Astrocyte (in vitro differentiated cells and primary cell): ENCODE results near the gene FAM107B. TPM values are rescaled to one million over a fixed set of nuclear protein-coding genes. Genes with fewer than 3 reads are reported as not detected.

Source experiments
- DNase-seq: peaks from one replicate; pipeline ENCODE4 v3.0.0-alpha.2; 2010; ENCODE audit warnings: low read depth
- FAIRE-seq: peaks from 2 replicates; lab custom pipeline; 2011; peaks lifted over from hg19 to GRCh38; lab: Jason Lieb, UNC
- H2AFZ ChIP-seq: 2 replicates; pipeline ENCODE4 v1.6.0; 2012; ENCODE audit warnings: low read depth, low read length, inconsistent platforms
- H3K27ac ChIP-seq: 2 replicates; pipeline ENCODE4 v1.5.1; 2011; ENCODE audit warnings: low read depth, low read length, inconsistent platforms
- H3K27me3 ChIP-seq: 2 replicates; pipeline ENCODE4 v1.6.0; 2011; ENCODE audit warnings: low read length, inconsistent platforms; ENCODE audit not compliant: insufficient read depth
- H3K36me3 ChIP-seq: 2 replicates; pipeline ENCODE4 v1.5.1; 2011; ENCODE audit warnings: low read length, inconsistent platforms; ENCODE audit not compliant: insufficient read depth
- H3K4me1 ChIP-seq: 2 replicates; pipeline ENCODE4 v1.5.1; 2011; ENCODE audit warnings: low read length, inconsistent platforms; ENCODE audit not compliant: insufficient read depth
- H3K4me2 ChIP-seq: 2 replicates; pipeline ENCODE4 v1.6.0; 2012; ENCODE audit warnings: low read length, inconsistent platforms
- H3K4me3 ChIP-seq: 2 replicates; pipeline ENCODE4 v1.5.1; 2011; ENCODE audit warnings: low read depth, mild to moderate bottlenecking, low read length, inconsistent platforms; ENCODE audit not compliant: insufficient read depth
- H3K79me2 ChIP-seq: 2 replicates; pipeline ENCODE4 v1.6.0; 2012; ENCODE audit warnings: mild to moderate bottlenecking, low read length, inconsistent platforms; ENCODE audit not compliant: insufficient read depth
- H3K9ac ChIP-seq: 2 replicates; pipeline ENCODE4 v1.6.0; 2012; ENCODE audit warnings: mild to moderate bottlenecking, low read length, inconsistent platforms
- H3K9me3 ChIP-seq: 2 replicates; pipeline ENCODE4 v1.5.1; 2012; ENCODE audit warnings: low read depth, mild to moderate bottlenecking, low read length, inconsistent platforms; ENCODE audit not compliant: insufficient read depth
- H4K20me1 ChIP-seq: 2 replicates; pipeline ENCODE4 v1.6.0; 2012; ENCODE audit warnings: low read length, inconsistent platforms; ENCODE audit not compliant: insufficient read depth
- H3K27ac Mint-ChIP-seq: one replicate; pipeline ENCODE4 v1.8.0; 2021; ENCODE audit warnings: mild to moderate bottlenecking, mixed read lengths; ENCODE audit not compliant: unreplicated experiment
- H3K27me3 Mint-ChIP-seq: one replicate; pipeline ENCODE4 v1.8.0; 2021; ENCODE audit warnings: low read depth, mixed read lengths; ENCODE audit not compliant: unreplicated experiment
- H3K36me3 Mint-ChIP-seq: one replicate; pipeline ENCODE4 v1.8.0; 2021; ENCODE audit warnings: low read depth, mixed read lengths; ENCODE audit not compliant: unreplicated experiment
- H3K4me1 Mint-ChIP-seq: one replicate; pipeline ENCODE4 v1.8.0; 2021; ENCODE audit warnings: low read depth, mixed read lengths; ENCODE audit not compliant: unreplicated experiment
- H3K4me3 Mint-ChIP-seq: one replicate; pipeline ENCODE4 v1.8.0; 2021; ENCODE audit warnings: mild to moderate bottlenecking, moderate library complexity, mixed read lengths; ENCODE audit not compliant: unreplicated experiment
- H3K9me3 Mint-ChIP-seq: one replicate; pipeline ENCODE4 v1.8.0; 2021; ENCODE audit warnings: mild to moderate bottlenecking, mixed read lengths; ENCODE audit not compliant: unreplicated experiment
- EZH2 ChIP-seq: IDR thresholded peaks from 2 replicates; pipeline ENCODE4 v1.6.1; 2012; ENCODE audit warnings: mild to moderate bottlenecking, low read length, inconsistent platforms; ENCODE audit not compliant: insufficient read depth
- total RNA-seq: library from RNA; stranded (reverse); gene quantifications from 2 replicates; pipeline ENCODE4 v1.2.1, GENCODE V29; 2021
- TF ChIP-seq, protein P1 (sequence below): IDR thresholded peaks from 2 replicates; pipeline ENCODE4 v1.5.1; 2011; ENCODE audit warnings: low read depth, mild to moderate bottlenecking, inconsistent platforms, low read length, moderate library complexity; ENCODE audit not compliant: insufficient read depth

Gene FAM107B
- total RNA-seq, 1 donor from 2014 or later: 36.0 TPM

DNA sequence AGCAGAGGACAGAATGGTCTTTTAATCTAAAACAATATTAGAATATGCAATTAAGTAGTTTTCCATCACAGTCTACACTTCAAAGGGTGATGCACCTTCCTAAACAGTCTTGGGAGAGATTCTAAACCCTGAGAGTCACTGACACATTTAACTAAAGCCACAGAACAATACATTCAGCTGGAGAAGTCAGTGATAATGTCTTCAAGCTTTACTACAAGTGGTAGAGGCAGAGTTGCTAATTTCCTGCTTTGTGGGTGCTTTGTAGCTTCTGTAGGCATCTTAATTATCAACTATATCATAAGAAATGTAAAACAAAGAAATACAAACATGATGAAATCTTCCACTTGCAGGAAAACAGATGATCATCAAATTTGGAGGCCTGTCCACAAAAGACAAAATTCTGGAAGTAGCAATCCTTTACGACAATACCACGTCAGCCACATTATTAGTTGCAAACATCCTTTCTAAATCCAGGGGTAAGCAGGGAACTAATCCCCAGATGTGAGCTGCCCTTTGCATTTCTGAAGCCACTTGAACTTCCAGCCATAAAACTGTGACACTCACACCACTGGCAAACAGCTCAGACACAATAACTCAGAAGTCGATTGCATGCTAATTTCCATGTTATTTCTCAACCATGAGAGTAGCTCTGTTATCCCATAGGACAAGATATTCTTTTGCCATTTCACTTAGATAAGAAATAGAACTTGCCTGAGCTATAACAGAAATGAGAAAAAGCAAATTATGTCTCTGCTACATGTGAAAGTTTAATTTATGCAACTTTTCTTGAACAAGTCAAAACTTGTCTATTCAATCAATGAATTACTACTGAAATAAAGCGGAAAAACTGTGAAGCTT, 212.2 kb downstream of the FAM107B start:
- H3K9me3 Mint-ChIP-seq: peaks cover 6% of the 10 kb centered on the region
- H3K27me3 Mint-ChIP-seq: no peaks in the 10 kb centered on the region
- no peaks in the 10 kb centered on the region for H3K9me3 ChIP-seq
- TF ChIP-seq, protein P1, sequence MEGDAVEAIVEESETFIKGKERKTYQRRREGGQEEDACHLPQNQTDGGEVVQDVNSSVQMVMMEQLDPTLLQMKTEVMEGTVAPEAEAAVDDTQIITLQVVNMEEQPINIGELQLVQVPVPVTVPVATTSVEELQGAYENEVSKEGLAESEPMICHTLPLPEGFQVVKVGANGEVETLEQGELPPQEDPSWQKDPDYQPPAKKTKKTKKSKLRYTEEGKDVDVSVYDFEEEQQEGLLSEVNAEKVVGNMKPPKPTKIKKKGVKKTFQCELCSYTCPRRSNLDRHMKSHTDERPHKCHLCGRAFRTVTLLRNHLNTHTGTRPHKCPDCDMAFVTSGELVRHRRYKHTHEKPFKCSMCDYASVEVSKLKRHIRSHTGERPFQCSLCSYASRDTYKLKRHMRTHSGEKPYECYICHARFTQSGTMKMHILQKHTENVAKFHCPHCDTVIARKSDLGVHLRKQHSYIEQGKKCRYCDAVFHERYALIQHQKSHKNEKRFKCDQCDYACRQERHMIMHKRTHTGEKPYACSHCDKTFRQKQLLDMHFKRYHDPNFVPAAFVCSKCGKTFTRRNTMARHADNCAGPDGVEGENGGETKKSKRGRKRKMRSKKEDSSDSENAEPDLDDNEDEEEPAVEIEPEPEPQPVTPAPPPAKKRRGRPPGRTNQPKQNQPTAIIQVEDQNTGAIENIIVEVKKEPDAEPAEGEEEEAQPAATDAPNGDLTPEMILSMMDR: no peak
- TF ChIP-seq EZH2: no peak
- no peak overlapping the region for H3K4me2 ChIP-seq
- no peaks in the 10 kb centered on the region for H3K27me3 ChIP-seq
- H3K36me3 Mint-ChIP-seq: peaks cover 16% of the 10 kb centered on the region
- H3K4me1 ChIP-seq: no peaks in the 10 kb centered on the region
- no peak overlapping the region for H3K4me3 Mint-ChIP-seq
- peaks cover 9% of the 10 kb centered on the region for H3K4me1 Mint-ChIP-seq
- peaks cover 18% of the 10 kb centered on the region for H4K20me1 ChIP-seq
- H3K9ac ChIP-seq: no peak overlapping the region
- DNase-seq (no peak), FAIRE-seq (no peak)
- H3K4me3 ChIP-seq: no peak overlapping the region
- peaks cover 46% of the 10 kb centered on the region for H3K79me2 ChIP-seq
- no peak overlapping the region for H3K27ac Mint-ChIP-seq
- H2AFZ ChIP-seq: no peak overlapping the region
- H3K36me3 ChIP-seq: no peaks in the 10 kb centered on the region
- H3K27ac ChIP-seq: no peak overlapping the region

DNA sequence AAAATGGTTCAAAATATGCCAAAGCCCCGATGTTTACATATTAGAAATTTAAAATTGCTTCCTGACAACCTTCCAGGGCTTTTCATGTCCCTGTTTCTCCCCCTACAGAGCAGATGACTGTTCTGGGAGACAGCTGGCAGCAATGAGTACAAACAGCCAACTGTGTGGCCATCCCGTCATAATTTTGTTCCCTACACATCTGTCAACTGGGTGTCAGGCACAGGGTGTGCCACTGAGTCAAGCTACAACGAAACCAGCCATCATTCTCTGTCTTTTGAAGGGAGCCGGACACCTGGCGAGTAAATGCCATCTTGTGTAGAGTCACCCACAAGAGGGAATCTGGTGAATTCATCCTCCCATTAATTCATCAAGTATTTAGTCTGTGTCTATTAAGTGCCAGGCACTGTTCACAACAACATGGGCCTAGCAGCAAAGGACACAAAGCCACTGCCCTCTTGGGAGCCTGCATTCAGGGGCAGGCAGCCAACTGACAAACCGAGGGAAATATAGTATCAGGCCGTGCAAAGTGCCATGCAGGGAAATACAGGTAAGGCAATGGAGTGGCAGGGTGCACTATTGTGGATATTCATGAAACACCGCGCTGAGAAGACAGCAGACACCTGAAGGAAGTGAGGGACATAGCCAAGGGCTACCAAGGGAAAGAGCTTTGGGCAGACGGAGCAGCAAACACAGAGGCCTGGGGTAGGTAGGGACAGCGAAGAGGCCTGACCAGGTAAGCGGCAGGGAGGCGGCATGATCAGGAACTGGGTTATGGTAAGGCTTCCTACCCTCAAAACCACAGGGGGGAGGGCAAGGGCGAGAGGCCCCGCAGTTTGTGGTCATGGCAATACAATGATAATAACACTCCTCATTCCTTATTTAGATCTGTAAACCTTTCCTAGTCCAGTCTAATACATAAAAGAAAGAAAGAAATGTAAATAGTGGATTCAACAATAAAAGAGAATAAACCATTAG, 213.6 kb downstream of the FAM107B start:
- H3K27me3 ChIP-seq: no peaks in the 10 kb centered on the region
- H3K27ac ChIP-seq: no peak overlapping the region
- TF ChIP-seq, protein P1: no peak
- TF ChIP-seq EZH2: no peak
- Mint-ChIP-seq H3K36me3 (peaks cover 11% of the 10 kb centered on the region), H3K4me1 (peaks cover 19% of the 10 kb centered on the region), H3K27me3 (no peaks in the 10 kb centered on the region), H3K9me3 (peaks cover 2% of the 10 kb centered on the region), H3K4me3 (no peak overlapping the region), H3K27ac (no peak overlapping the region)
- H3K4me1 ChIP-seq: peaks cover 3% of the 10 kb centered on the region
- no peak overlapping the region for H3K4me2 ChIP-seq
- no peak overlapping the region for H2AFZ ChIP-seq
- H3K9me3 ChIP-seq: no peaks in the 10 kb centered on the region
- H4K20me1 ChIP-seq: peaks cover 24% of the 10 kb centered on the region
- peaks cover 50% of the 10 kb centered on the region for H3K79me2 ChIP-seq
- H3K36me3 ChIP-seq: no peaks in the 10 kb centered on the region
- FAIRE-seq (no peak), DNase-seq (no peak)
- no peak overlapping the region for H3K9ac ChIP-seq
- H3K4me3 ChIP-seq: no peak overlapping the region
